ENCODE measurements around the gene PRB2.
"Not testable (repeated sequence)": the region's sequence is repeated elsewhere in the genome, so short reads cannot be mapped to it uniquely, and the experiment has no call there.

The PRB2 gene

GRCh38 chr12:11395467-11395866 lies at the start of gene PRB2:
Gene PRB2 (minus strand): TSS chr12:11395567. CDS start chr12:11395529, 38 bp downstream.
- H3K4me3 ChIP-seq (ENCODE audit: low read length) = not testable (repeated sequence)

GRCh38 chr12:11437966-11438365 lies 42.6 kb upstream of the PRB2 start:
- no peak overlapping the region for H3K4me3 ChIP-seq (ENCODE audit: low read length)
- TF ChIP-seq ZNF274 (IDR thresholded peaks at IDR 0.05; ENCODE audit: low read depth, low read length) = no peak

- H3K4me3 ChIP-seq (ENCODE audit: low read length) = no peak overlapping the region
- no peak for TF ChIP-seq ZNF274 (IDR thresholded peaks at IDR 0.05; ENCODE audit: low read depth, low read length)
Observed at GRCh38 chr12:11433664-11434063, 38.3 kb upstream of the PRB2 start.

- H3K4me3 ChIP-seq (ENCODE audit: low read length) = no peak overlapping the region
- TF ChIP-seq ZNF274 (IDR thresholded peaks at IDR 0.05; ENCODE audit: low read depth, low read length) = no peak
Observed at GRCh38 chr12:11431486-11431885, 36.1 kb upstream of the PRB2 start.

GRCh38 chr12:11427341-11427740 lies 32.0 kb upstream of the PRB2 start:
- no peak overlapping the region for H3K4me3 ChIP-seq (ENCODE audit: low read length)
- no peak for TF ChIP-seq ZNF274 (IDR thresholded peaks at IDR 0.05; ENCODE audit: low read depth, low read length)

- H3K4me3 ChIP-seq (ENCODE audit: low read length) = no peak overlapping the region
- TF ChIP-seq ZNF274 (IDR thresholded peaks at IDR 0.05; ENCODE audit: low read depth, low read length) = no peak
Observed at GRCh38 chr12:11412731-11413130, 17.4 kb upstream of the PRB2 start.

GRCh38 chr12:11408096-11408495 lies 12.7 kb upstream of the PRB2 start:
- no peak for TF ChIP-seq ZNF274 (IDR thresholded peaks at IDR 0.05; ENCODE audit: low read depth, low read length)
- no peak overlapping the region for H3K4me3 ChIP-seq (ENCODE audit: low read length)

GRCh38 chr12:11397366-11397765 lies 2.0 kb upstream of the PRB2 start:
- no peak for TF ChIP-seq ZNF274 (IDR thresholded peaks at IDR 0.05; ENCODE audit: low read depth, low read length)

GRCh38 chr12:11391456-11391855 lies 3.9 kb downstream of the PRB2 start:
- H3K4me3 ChIP-seq (ENCODE audit: low read length) = not testable (repeated sequence)

More at GRCh38 chr12:11397366-11397765, 2.0 kb upstream of the PRB2 start:
- no peak overlapping the region for H3K4me3 ChIP-seq (ENCODE audit: low read length)

GRCh38 chr12:11377420-11377819 lies 17.9 kb downstream of the PRB2 start:
- not testable (repeated sequence) for H3K4me3 ChIP-seq (ENCODE audit: low read length)

GRCh38 chr12:11361151-11361550 lies 34.2 kb downstream of the PRB2 start:
- no peak overlapping the region for H3K4me3 ChIP-seq (ENCODE audit: low read length)
- no peak for TF ChIP-seq ZNF274 (IDR thresholded peaks at IDR 0.05; ENCODE audit: low read depth, low read length)

- not testable (repeated sequence) for H3K4me3 ChIP-seq (ENCODE audit: low read length)
Observed at GRCh38 chr12:11360205-11360883, 35.0 kb downstream of the PRB2 start.

- not testable (repeated sequence) for H3K4me3 ChIP-seq (ENCODE audit: low read length)
Observed at GRCh38 chr12:11351736-11352135, 43.6 kb downstream of the PRB2 start.

GRCh38 chr12:11348439-11348838 lies 46.9 kb downstream of the PRB2 start:
- no peak for TF ChIP-seq ZNF274 (IDR thresholded peaks at IDR 0.05; ENCODE audit: low read depth, low read length)
- H3K4me3 ChIP-seq (ENCODE audit: low read length) = no peak overlapping the region

GRCh38 chr12:11347810-11348209 lies 47.6 kb downstream of the PRB2 start:
- no peak overlapping the region for H3K4me3 ChIP-seq (ENCODE audit: low read length)
- no peak for TF ChIP-seq ZNF274 (IDR thresholded peaks at IDR 0.05; ENCODE audit: low read depth, low read length)

- TF ChIP-seq ZNF274 (IDR thresholded peaks at IDR 0.05; ENCODE audit: low read depth, low read length) = no peak
- H3K4me3 ChIP-seq (ENCODE audit: low read length) = no peak overlapping the region
Observed at GRCh38 chr12:11344500-11344899, 50.9 kb downstream of the PRB2 start.
